Measurements from ENCODE around the gene DOK6.
"Not testable (repeated sequence)": the region's sequence is repeated elsewhere in the genome, so short reads cannot be mapped to it uniquely, and the experiment has no call there.

Gene DOK6

DNA sequence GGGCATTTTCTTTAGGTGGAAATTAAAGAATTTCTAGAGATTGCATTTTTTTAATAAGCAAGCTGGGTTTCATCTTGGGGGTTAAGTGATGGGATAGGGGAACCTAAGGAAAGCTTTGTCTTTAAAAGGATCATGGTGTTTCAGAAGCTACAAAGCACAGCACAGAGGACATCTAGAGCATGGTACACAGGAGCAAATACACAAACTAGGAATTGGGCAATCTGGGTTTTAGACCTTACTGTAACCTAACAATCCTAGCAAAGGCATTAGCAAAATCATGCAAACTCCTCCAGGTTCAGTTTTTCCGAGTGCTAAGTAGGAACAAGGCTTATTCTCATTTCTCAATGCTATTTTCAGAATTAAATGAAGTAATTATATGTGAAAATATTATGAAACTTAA is 412.9 kb downstream of the DOK6 start:
- DNase-seq (ENCODE audit: low read depth in 2 of 2) = no peak

DNA sequence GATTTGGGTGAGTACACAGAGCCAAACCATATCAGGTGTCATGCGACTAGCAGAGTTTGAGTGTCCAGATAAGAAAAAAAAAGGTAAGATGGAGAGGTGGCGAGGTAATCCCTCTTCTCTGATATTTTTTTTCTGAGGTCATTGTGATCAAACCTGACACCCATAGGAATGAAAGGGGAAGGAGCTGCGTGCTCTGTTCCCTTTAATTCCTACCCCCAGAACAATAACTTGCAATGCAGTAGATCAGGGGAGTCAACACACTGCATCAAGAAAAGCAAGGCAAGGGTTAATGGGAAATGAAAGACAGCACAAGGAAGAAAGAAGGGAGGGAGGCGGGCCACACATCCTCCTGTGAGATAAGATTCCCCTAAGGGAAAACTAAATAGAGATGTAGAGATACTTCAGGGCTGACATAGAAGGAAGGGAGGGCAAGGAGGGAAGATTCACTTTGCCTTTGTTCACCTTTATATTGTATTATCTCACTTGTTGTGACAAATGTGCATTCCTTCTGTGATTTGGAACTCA is 414.2 kb downstream of the DOK6 start:
- DNase-seq (ENCODE audit: low read depth in 2 of 2) = no peak

DNA sequence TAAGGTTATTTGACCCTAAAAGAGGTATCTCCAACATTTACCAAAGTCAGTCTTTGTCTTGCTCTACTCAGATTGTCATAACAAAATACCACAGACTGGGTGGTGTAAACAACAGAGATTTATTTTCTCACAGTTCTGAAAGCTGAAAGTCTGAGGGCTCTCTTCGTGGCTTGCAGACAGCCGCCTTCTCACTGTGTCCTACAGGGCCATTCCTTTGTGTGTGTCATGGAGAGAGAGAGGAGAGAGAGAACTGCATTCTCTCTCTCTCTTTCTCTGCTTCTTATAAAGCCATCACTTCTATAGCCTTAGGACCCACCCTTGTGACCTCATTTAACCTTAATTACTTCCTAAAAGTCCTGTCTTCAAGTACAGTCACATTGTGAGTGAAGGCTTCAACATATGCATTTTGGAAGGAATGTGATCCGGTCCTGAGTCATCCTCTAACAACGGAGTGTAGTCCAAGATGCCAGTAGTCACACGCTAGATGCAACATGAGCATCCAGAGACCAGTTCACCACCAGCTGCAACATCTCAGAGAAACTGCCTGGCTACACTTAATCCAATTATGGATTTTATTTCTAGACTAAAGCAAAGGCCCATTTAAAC is 416.8 kb downstream of the DOK6 start:
- DNase-seq (ENCODE audit: low read depth in 2 of 2) = no peak

DNA sequence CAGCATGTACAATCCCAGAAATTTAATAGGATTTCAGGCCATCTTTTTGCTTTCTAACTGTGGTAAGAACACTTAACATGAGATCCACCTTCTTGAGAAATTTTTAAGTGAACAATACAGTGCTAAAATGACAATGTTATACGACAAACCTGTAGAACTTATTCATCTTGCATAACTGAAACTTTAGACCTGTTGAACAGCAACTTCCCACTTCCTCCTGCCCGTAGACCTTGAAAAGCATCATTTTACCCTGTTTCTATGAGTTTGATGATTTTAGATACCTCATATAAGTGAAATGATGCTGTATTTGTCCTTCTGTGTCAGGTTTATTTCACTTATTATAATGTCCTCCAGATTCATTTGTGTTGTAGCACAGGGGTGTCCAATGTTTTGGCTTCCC is 418.8 kb downstream of the DOK6 start:
- no peak for DNase-seq (ENCODE audit: low read depth in 2 of 2)

DNA sequence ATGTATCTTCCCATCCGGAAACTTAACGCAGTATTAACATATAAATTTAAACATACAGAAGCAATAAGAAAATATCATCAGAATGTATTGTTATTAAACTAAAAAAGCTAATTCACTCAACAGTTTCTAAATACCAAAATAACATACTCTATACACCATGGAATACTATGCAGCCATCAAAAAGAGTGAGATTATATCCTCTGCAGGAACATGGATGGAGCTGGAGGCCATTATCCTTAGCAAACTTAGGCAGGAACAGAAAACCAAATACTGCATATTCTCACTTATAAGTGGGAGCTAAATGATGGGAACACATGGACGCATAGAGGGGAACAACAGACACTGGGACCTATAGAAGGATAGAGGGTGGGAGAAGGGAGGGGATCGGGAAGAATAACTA is 419.9 kb downstream of the DOK6 start:
- DNase-seq (ENCODE audit: low read depth in 2 of 2) = no peak

DNA sequence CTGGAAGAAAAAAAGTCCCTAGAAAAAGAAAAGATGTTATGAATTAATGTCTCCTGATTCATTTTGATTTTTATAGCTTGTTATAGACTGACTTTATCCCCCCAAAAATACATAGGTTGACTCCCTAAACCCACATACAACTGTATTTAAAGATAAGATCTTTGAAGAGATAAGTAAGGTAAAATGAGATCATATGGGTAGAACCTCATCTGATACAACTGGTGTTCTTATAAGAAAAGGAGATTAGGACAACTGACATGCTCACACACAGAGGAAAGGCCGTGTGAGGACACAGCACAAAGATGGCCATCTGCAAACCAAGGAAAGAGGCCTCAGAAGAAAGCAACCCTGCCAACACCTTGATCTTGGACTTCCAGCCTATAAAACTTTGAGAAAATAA is 429.5 kb downstream of the DOK6 start:
- no peak for DNase-seq (ENCODE audit: low read depth in 2 of 2)

DNA sequence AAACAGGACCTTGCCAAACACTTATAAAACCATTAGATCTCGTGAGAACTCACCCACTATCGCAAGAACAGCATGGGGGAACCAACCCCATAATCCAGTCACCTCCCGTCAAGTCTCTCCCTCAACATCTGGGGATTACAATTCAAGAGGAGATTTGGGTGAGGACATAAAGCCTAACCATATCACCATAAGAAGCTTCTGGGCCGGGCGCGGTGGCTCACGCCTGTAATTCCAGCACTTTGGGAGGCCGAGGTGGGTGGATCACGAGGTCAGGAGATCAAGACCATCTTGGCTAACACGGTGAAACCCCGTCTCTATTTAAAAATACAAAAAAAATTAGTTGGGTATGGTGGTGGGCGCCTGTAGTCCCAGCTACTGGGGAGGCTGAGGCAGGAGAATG is 434.3 kb downstream of the DOK6 start:
- DNase-seq (ENCODE audit: low read depth in 2 of 2) = not testable (repeated sequence)

DNA sequence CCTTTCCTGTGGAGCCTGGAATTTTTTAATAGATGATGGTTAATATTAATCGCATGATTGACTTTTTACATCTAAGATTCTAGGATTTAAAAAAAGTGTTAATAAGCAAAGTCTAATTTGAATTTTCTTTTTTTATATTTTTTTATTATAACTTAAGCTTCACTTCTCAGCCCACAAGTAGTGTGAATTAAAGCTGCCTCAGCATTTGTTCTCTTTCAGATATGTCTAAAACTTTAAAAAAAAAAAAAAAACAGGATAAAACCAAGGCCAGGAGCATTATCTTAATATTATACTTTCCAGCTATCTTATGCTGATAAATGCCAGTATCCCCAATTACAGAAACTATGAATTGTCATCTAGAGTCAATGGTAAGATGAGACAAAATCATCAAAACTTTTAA is 437.3 kb downstream of the DOK6 start:
- no peak for DNase-seq (ENCODE audit: low read depth in 2 of 2)

- DNase-seq (ENCODE audit: low read depth in 2 of 2) = no peak
Measured at GRCh38 chr18:69838620-69839411, 438.1 kb downstream of the DOK6 start.

DNA sequence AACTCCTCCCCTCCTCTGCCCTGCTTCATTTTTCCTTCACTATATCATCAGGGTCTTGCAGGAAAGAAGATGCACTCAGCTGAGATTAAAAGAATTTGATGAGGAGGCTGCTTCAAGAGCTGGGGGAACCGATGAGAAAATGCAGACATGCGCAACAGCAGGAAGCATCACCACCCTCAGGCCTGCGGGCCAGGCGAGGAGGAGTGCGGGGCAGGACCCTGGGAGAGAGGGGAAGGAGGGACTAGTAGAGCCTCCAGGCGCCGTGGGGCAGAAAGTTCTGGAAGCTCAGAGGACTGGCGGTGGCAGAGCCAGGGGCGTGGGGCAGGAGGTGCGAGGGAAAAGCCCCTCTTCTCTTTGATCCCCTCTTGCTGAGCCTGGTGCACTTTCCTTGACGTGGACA is 438.8 kb downstream of the DOK6 start:
- DNase-seq (ENCODE audit: low read depth in 2 of 2) = no peak

GRCh38 chr18:69840001-69840400 is 439.3 kb downstream of the DOK6 start:
- no peak for DNase-seq (ENCODE audit: low read depth in 2 of 2)

GRCh38 chr18:69840445-69840844 is 439.8 kb downstream of the DOK6 start:
- no peak for DNase-seq (ENCODE audit: low read depth in 2 of 2)

GRCh38 chr18:69841117-69841516 is 440.4 kb downstream of the DOK6 start:
- no peak for DNase-seq (ENCODE audit: low read depth in 2 of 2)

DNA sequence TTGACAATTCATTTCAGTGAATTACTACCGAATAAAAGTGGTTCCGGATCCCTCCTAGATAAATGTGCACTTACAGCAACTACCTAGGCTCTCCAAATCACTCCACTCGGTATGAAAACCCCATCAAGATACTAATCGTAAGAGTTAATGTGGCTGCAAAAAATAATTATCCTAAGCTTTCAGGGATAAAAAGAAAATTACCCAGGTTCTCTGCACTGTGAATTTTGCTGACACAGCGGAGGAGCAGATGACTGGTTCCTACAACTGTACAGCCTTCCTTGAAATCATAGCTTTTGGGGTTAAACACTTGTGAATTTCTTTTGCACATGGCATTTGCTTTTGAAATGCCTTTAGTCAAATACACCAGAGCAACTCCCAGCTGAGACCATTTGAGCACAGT is 442.3 kb downstream of the DOK6 start:
- no peak for DNase-seq (ENCODE audit: low read depth in 2 of 2)

DNA sequence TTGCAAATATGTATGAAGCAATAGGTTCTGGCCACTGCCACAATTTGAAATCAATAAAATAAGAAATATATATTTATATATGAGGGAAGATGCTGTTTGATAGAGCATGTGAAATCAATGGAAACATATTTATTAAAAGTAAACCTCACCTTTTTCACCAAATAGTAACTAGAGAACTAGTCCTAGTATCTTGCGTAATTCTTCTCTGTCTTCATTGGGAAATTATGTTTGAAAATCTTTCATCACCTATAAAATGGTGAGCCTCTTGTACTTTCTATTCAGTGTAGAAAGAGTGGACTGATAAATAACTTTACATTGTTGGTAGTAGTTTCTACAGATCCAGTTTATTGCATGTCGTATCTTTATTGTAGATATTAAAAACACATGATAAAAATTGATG is 444.0 kb downstream of the DOK6 start:
- no peak for DNase-seq (ENCODE audit: low read depth in 2 of 2)

GRCh38 chr18:69845593-69846506 is 445.2 kb downstream of the DOK6 start:
- DNase-seq (ENCODE audit: low read depth in 2 of 2) = no peak

- DNase-seq (ENCODE audit: low read depth in 2 of 2) = no peak
Measured at GRCh38 chr18:69853051-69853450, 452.4 kb downstream of the DOK6 start.

DNA sequence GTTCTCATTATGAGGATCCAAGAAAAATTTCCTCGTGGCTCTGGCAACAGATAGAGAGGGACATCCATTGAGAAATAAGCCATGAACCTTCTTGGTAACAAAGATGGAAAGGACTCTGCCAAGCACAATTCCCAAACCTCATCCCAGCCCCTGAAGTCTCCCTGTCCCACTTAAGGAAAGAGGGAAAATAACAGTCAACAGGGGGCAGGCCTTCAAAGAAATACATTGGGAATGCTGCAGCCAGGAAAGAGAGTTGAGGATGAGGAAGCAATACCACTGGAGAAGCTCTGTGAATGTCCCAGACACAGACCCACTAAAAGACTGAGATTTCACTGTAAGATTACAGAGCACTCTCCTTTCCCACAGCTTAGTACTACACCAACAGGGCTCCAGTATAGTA is 453.8 kb downstream of the DOK6 start:
- DNase-seq (ENCODE audit: low read depth in 2 of 2) = no peak

GRCh38 chr18:69858897-69859296 is 458.2 kb downstream of the DOK6 start:
- no peak for DNase-seq (ENCODE audit: low read depth in 2 of 2)

GRCh38 chr18:69864802-69865201 is 464.1 kb downstream of the DOK6 start:
- not testable (repeated sequence) for DNase-seq (ENCODE audit: low read depth in 2 of 2)

- no peak for DNase-seq (ENCODE audit: low read depth in 2 of 2)
Measured at GRCh38 chr18:69865776-69866175, 465.1 kb downstream of the DOK6 start.

- no peak for DNase-seq (ENCODE audit: low read depth in 2 of 2)
Measured at GRCh38 chr18:69866212-69866611, 465.5 kb downstream of the DOK6 start.

Measured in stimulated activated CD4-positive, alpha-beta T cell treated with anti-CD3 and anti-CD28 coated beads, Interleukin-1b, Interleukin-23, amount 100 ng/mL, for 1 hour (primary cell).